ENCODE measurements around the gene MOB3A.

MOB3A gene

GRCh38 chr19:2079865-2080301 is 16.2 kb downstream of the MOB3A start:
- no peak for TF ChIP-seq CTCF (IDR thresholded peaks at IDR 0.05; ENCODE audit: low read depth, low read length)
- no peak for DNase-seq (ENCODE audit: low read depth in 2 of 2)
- no peak overlapping the region for H3K4me3 ChIP-seq (replicated peaks in 1 of 2; ENCODE audit: low read depth in 2 of 2, low read length in 2 of 2)

GRCh38 chr19:2079076-2079864 is 16.9 kb downstream of the MOB3A start:
- no peak for DNase-seq (ENCODE audit: low read depth in 2 of 2)
- TF ChIP-seq CTCF (IDR thresholded peaks at IDR 0.05; ENCODE audit: low read depth, low read length) = no peak
- H3K4me3 ChIP-seq (replicated peaks in 1 of 2; ENCODE audit: low read depth in 2 of 2, low read length in 2 of 2) = no peak overlapping the region

- no peak overlapping the region for H3K4me3 ChIP-seq (replicated peaks in 1 of 2; ENCODE audit: low read depth in 2 of 2, low read length in 2 of 2)
- no peak for TF ChIP-seq CTCF (IDR thresholded peaks at IDR 0.05; ENCODE audit: low read depth, low read length)
Measured at GRCh38 chr19:2077833-2078619, 18.1 kb downstream of the MOB3A start.

DNA sequence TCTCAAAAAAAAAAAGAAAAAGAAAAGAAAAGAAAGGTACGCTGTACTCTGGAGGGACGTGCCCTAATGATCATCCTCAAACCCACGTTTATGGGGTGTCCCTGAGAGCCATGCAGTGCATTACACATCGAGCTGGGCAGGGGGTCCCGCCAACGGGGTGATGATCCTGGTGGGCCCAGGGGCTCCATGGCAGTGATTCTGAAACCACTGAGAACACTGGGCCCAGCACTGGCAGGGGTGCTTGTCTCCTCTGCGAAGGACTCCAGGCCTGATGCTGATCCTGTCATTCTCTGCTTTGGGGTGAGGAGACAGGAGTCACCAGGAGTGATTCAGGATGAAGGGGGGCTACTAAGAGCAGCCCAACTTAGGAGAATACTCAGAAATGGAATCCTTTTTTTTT is 18.7 kb downstream of the MOB3A start:
- no peak for TF ChIP-seq CTCF (IDR thresholded peaks at IDR 0.05; ENCODE audit: low read depth, low read length)
- DNase-seq (ENCODE audit: low read depth in 2 of 2) = no peak
- no peak overlapping the region for H3K4me3 ChIP-seq (replicated peaks in 1 of 2; ENCODE audit: low read depth in 2 of 2, low read length in 2 of 2)

More at GRCh38 chr19:2077833-2078619, 18.1 kb downstream of the MOB3A start:
- DNase-seq (ENCODE audit: low read depth in 2 of 2) = no peak

- DNase-seq (ENCODE audit: low read depth in 2 of 2) = no peak
- no peak for TF ChIP-seq CTCF (IDR thresholded peaks at IDR 0.05; ENCODE audit: low read depth, low read length)
- no peak overlapping the region for H3K4me3 ChIP-seq (replicated peaks in 1 of 2; ENCODE audit: low read depth in 2 of 2, low read length in 2 of 2)
Measured at GRCh38 chr19:2076526-2076944, 19.6 kb downstream of the MOB3A start.

- no peak overlapping the region for H3K4me3 ChIP-seq (replicated peaks in 1 of 2; ENCODE audit: low read depth in 2 of 2, low read length in 2 of 2)
Measured at GRCh38 chr19:2072757-2073551, 23.2 kb downstream of the MOB3A start.

More at GRCh38 chr19:2072757-2073551, 23.2 kb downstream of the MOB3A start:
- DNase-seq (ENCODE audit: low read depth in 2 of 2) = no peak
- TF ChIP-seq CTCF (IDR thresholded peaks at IDR 0.05; ENCODE audit: low read depth, low read length) = no peak

All from cardiac fibroblast (primary cell).